Inflammatory macrophage treated with lipopolysaccharide for 4 hours (primary cell): ENCODE data around the gene TMEM238L.

ENCODE experiments used
- DNase-seq: peaks from one replicate; pipeline ENCODE4 v3.0.0-alpha.2; 2020

The TMEM238L gene

GRCh38 chr17:10803350-10803749 is 549 bp downstream of the TMEM238L start:
- no peak for DNase-seq

- no peak for DNase-seq
These were observed 1.2 kb downstream of the TMEM238L start for GRCh38 chr17:10802496-10803284.

- DNase-seq, result no peak
These were observed 4.5 kb downstream of the TMEM238L start for GRCh38 chr17:10799407-10799806.

- no peak for DNase-seq
These were observed 5.0 kb downstream of the TMEM238L start for GRCh38 chr17:10798910-10799309.

GRCh38 chr17:10798332-10798749 is 5.6 kb downstream of the TMEM238L start:
- no peak for DNase-seq

- no peak for DNase-seq
These were observed 6.2 kb downstream of the TMEM238L start for GRCh38 chr17:10797476-10798328.

- no peak for DNase-seq
These were observed 10.1 kb downstream of the TMEM238L start for GRCh38 chr17:10793816-10794215.

GRCh38 chr17:10793256-10793655 is 10.6 kb downstream of the TMEM238L start:
- DNase-seq, result no peak

- no peak for DNase-seq
These were observed 11.7 kb downstream of the TMEM238L start for GRCh38 chr17:10792151-10792550.

- DNase-seq, result no peak
These were observed 13.2 kb downstream of the TMEM238L start for GRCh38 chr17:10790491-10791401.

GRCh38 chr17:10789694-10790271 is 14.1 kb downstream of the TMEM238L start:
- DNase-seq, result no peak

- no peak for DNase-seq
These were observed 16.4 kb downstream of the TMEM238L start for GRCh38 chr17:10787306-10788045.

GRCh38 chr17:10785295-10785694 is 18.6 kb downstream of the TMEM238L start:
- DNase-seq, result no peak

GRCh38 chr17:10779609-10780008 is 24.3 kb downstream of the TMEM238L start:
- no peak for DNase-seq

- DNase-seq, result no peak
These were observed 26.0 kb downstream of the TMEM238L start for GRCh38 chr17:10777890-10778289.

- no peak for DNase-seq
These were observed 26.6 kb downstream of the TMEM238L start for GRCh38 chr17:10777131-10777807.

GRCh38 chr17:10776381-10776780 is 27.5 kb downstream of the TMEM238L start:
- peak; percentile 31 for DNase-seq

- DNase-seq, result no peak
These were observed 28.1 kb downstream of the TMEM238L start for GRCh38 chr17:10775740-10776356.

- no peak for DNase-seq
These were observed 28.8 kb downstream of the TMEM238L start for GRCh38 chr17:10775058-10775457.

- DNase-seq, result no peak
These were observed 30.5 kb downstream of the TMEM238L start for GRCh38 chr17:10773391-10773790.
